Stimulated activated CD4-positive, alpha-beta T cell treated with anti-CD3 and anti-CD28 coated beads, Interleukin-12 subunit alpha, Interleukin-12 subunit beta, amount 100 ng/mL, for 48 hours (primary cell): ENCODE data around the gene CHST3.
A peak's percentile ranks its signal among the peaks of the same experiment; 100 is the strongest.
"Not testable (repeated sequence)": the region's sequence is repeated elsewhere in the genome, so short reads cannot be mapped to it uniquely, and the experiment has no call there.

Source experiments
- DNase-seq, 3 donors: peaks; one replicate each; pipeline ENCODE4 v3.0.0-alpha.2; 2020; ENCODE audit warnings: low read depth in 2 of 3, low spot score in 1 of 3

Gene CHST3

GRCh38 chr10:71964098-71964742, at the start of gene CHST3:
Gene CHST3 (plus strand): TSS chr10:71964395. CDS start chr10:72005843, 41,448 bp downstream.
- no peak for DNase-seq

GRCh38 chr10:71916827-71917226, 47.4 kb upstream of the CHST3 start:
- no peak for DNase-seq

GRCh38 chr10:71918992-71919391, 45.2 kb upstream of the CHST3 start:
- DNase-seq = no peak

- not testable (repeated sequence) for DNase-seq
These were observed 44.1 kb upstream of the CHST3 start for GRCh38 chr10:71919956-71920539.

GRCh38 chr10:71920540-71921323, 43.5 kb upstream of the CHST3 start:
- DNase-seq = no peak

GRCh38 chr10:71921324-71922027, 42.7 kb upstream of the CHST3 start:
- DNase-seq = no peak

GRCh38 chr10:71923138-71923692, 41.0 kb upstream of the CHST3 start:
- no peak for DNase-seq

- DNase-seq = no peak
These were observed 39.4 kb upstream of the CHST3 start for GRCh38 chr10:71924771-71925170.

- no peak for DNase-seq
These were observed 37.0 kb upstream of the CHST3 start for GRCh38 chr10:71927159-71927558.

GRCh38 chr10:71927776-71928592, 36.2 kb upstream of the CHST3 start:
- DNase-seq = no peak

GRCh38 chr10:71931295-71931694, 32.9 kb upstream of the CHST3 start:
- no peak for DNase-seq

- peak; percentile 50 to 59 (median 57) for DNase-seq
These were observed 30.5 kb upstream of the CHST3 start for GRCh38 chr10:71933651-71934050.

- no peak for DNase-seq
These were observed 26.0 kb upstream of the CHST3 start for GRCh38 chr10:71938211-71938610.

- DNase-seq = no peak
These were observed 24.9 kb upstream of the CHST3 start for GRCh38 chr10:71939304-71939703.

- peak in 2 of 3 donors; percentile 1 to 17 for DNase-seq
These were observed 24.2 kb upstream of the CHST3 start for GRCh38 chr10:71939861-71940474.

- no peak for DNase-seq
These were observed 23.4 kb upstream of the CHST3 start for GRCh38 chr10:71940752-71941151.

GRCh38 chr10:71941318-71941717, 22.9 kb upstream of the CHST3 start:
- no peak for DNase-seq

GRCh38 chr10:71945819-71946474, 18.2 kb upstream of the CHST3 start:
- no peak for DNase-seq

GRCh38 chr10:71946700-71947099, 17.5 kb upstream of the CHST3 start:
- DNase-seq = no peak
